ENCODE measurements around the gene IDH3A. TPM values are rescaled to one million over a fixed set of nuclear protein-coding genes. Genes with fewer than 3 reads are reported as not detected.
A peak's percentile ranks its signal among the peaks of the same experiment; 100 is the strongest.

Gene IDH3A
- polyA plus RNA-seq, 3 donors, result 46.5 to 85.0 (median 74.0) TPM

- 89% methylated on average over 11 of the region's 16 CpGs for WGBS (ENCODE audit: insufficient coverage)
These were observed 43.5 kb upstream of the IDH3A start for GRCh38 chr15:78105476-78106241.

GRCh38 chr15:78107471-78107870 lies 41.7 kb upstream of the IDH3A start:
- no peaks in the 10 kb centered on the region for H4K20me1 ChIP-seq (ENCODE audit: insufficient read depth, low read length)
- H3K36me3 Mint-ChIP-seq, result no peaks in the 10 kb centered on the region

More at GRCh38 chr15:78105476-78106241, 43.5 kb upstream of the IDH3A start:
- H3K9me3 ChIP-seq (replicated peaks in 1 of 2; ENCODE audit: control insufficient read depth in 1 of 2, insufficient read depth in 1 of 2, low read length in 2 of 2), result no peaks in the 10 kb centered on the region
- no peaks in the 10 kb centered on the region for H4K20me1 ChIP-seq (ENCODE audit: insufficient read depth, low read length)
- DNase-seq, result no peak
- H3K4me1 ChIP-seq (ENCODE audit: control insufficient read depth in 1 of 2, insufficient read depth in 2 of 2, low read length in 2 of 2), result peaks cover 11 to 14% of the 10 kb centered on the region in 2 donors
- Mint-ChIP-seq H3K4me1 (peaks cover 20% of the 10 kb centered on the region), H3K27me3 (ENCODE audit: low read depth in 3 of 3) (peaks cover 0 to 3% (median 2%) of the 10 kb centered on the region in 3 donors), H3K36me3 (no peaks in the 10 kb centered on the region), H3K4me3 (no peak overlapping the region), H3K27ac (peak overlapping the region in 2 of 7 donors; percentile 59 to 70), H3K9me3 (peaks cover 0 to 2% (median 0%) of the 10 kb centered on the region in 7 donors)
- no peak overlapping the region for H3K4me3 ChIP-seq (replicated peaks in 1 of 3; ENCODE audit: low read depth in 2 of 3, low read length in 3 of 3)
- no peaks in the 10 kb centered on the region for H3K79me2 ChIP-seq (ENCODE audit: insufficient read depth, low read length)
- no peak for TF ChIP-seq CTCF (IDR thresholded peaks at IDR 0.05)
- H3K27me3 ChIP-seq (ENCODE audit: control insufficient read depth in 2 of 2, insufficient read depth in 2 of 2, low read length in 2 of 2), result no peaks in the 10 kb centered on the region
- no peak overlapping the region for H2AFZ ChIP-seq (ENCODE audit: insufficient read depth, low read depth, low read length, poor library complexity, severe bottlenecking)
- intact Hi-C loops (cut with micrococcal nuclease), result no loop called here
- H3K4me2 ChIP-seq (replicated peaks; ENCODE audit: extremely low read depth, low read length, poor library complexity, severe bottlenecking), result no peak overlapping the region
- H3K9ac ChIP-seq (ENCODE audit: insufficient read depth, low read length, poor library complexity, severe bottlenecking), result no peak overlapping the region
- no peak overlapping the region for H3K27ac ChIP-seq (ENCODE audit: low read depth in 1 of 2, low read length in 2 of 2)
- no peaks in the 10 kb centered on the region for H3K36me3 ChIP-seq (replicated peaks in 1 of 2; ENCODE audit: control insufficient read depth in 1 of 2, insufficient read depth in 2 of 2, low read length in 2 of 2)

More at GRCh38 chr15:78107471-78107870, 41.7 kb upstream of the IDH3A start:
- no peak overlapping the region for H2AFZ ChIP-seq (ENCODE audit: insufficient read depth, low read depth, low read length, poor library complexity, severe bottlenecking)
- peaks cover 11 to 14% of the 10 kb centered on the region in 2 donors for H3K4me1 ChIP-seq (ENCODE audit: control insufficient read depth in 1 of 2, insufficient read depth in 2 of 2, low read length in 2 of 2)
- H3K79me2 ChIP-seq (ENCODE audit: insufficient read depth, low read length), result no peaks in the 10 kb centered on the region
- H3K4me3 ChIP-seq (replicated peaks in 1 of 3; ENCODE audit: low read depth in 2 of 3, low read length in 3 of 3), result no peak overlapping the region
- no peaks in the 10 kb centered on the region for H3K9me3 ChIP-seq (replicated peaks in 1 of 2; ENCODE audit: control insufficient read depth in 1 of 2, insufficient read depth in 1 of 2, low read length in 2 of 2)
- no peak for DNase-seq
- H3K4me1 Mint-ChIP-seq, result peaks cover 20% of the 10 kb centered on the region
- H3K27ac Mint-ChIP-seq, result no peak overlapping the region
- intact Hi-C loops (cut with micrococcal nuclease), result no loop called here
- no peaks in the 10 kb centered on the region for H3K9me3 Mint-ChIP-seq
- no peaks in the 10 kb centered on the region for H3K36me3 ChIP-seq (replicated peaks in 1 of 2; ENCODE audit: control insufficient read depth in 1 of 2, insufficient read depth in 2 of 2, low read length in 2 of 2)
- H3K4me2 ChIP-seq (replicated peaks; ENCODE audit: extremely low read depth, low read length, poor library complexity, severe bottlenecking), result no peak overlapping the region
- no peak for TF ChIP-seq CTCF (IDR thresholded peaks at IDR 0.05)
- H3K27me3 Mint-ChIP-seq (ENCODE audit: low read depth in 3 of 3), result peaks cover 0 to 3% (median 2%) of the 10 kb centered on the region in 3 donors
- H3K9ac ChIP-seq (ENCODE audit: insufficient read depth, low read length, poor library complexity, severe bottlenecking), result no peak overlapping the region
- H3K27me3 ChIP-seq (ENCODE audit: control insufficient read depth in 2 of 2, insufficient read depth in 2 of 2, low read length in 2 of 2), result no peaks in the 10 kb centered on the region
- H3K4me3 Mint-ChIP-seq, result no peak overlapping the region
- H3K27ac ChIP-seq (ENCODE audit: low read depth in 1 of 2, low read length in 2 of 2), result no peak overlapping the region
- 91% methylated on average over 5 of the region's 8 CpGs for WGBS (ENCODE audit: insufficient coverage)

Measured in CD14-positive monocyte (primary cell).